Vagina (tissue), 2 donors: ENCODE measurements around the gene SCO2. TPM values are rescaled to one million over a fixed set of nuclear protein-coding genes. Genes with fewer than 3 reads are reported as not detected.

Source experiments
- DNase-seq, 2 donors: peaks; one replicate each; pipeline ENCODE4 v3.0.0-alpha.2; 2017; ENCODE audit errors: extremely low spot score in 2 of 2
- H3K27ac ChIP-seq: fragments of 200-600 bp; sonication (generic); one replicate; pipeline ENCODE4 v1.5.1; 2019
- H3K27me3 ChIP-seq: fragments of 200-600 bp; sonication (generic); one replicate; pipeline ENCODE4 v1.5.1; 2019
- H3K36me3 ChIP-seq, 2 donors: fragments of 200-600 bp; sonication (generic); one replicate each; pipeline ENCODE4 v1.5.1; 2017 to 2019
- H3K4me1 ChIP-seq: fragments of 200-600 bp; sonication (generic); one replicate; pipeline ENCODE4 v1.5.1; 2019
- H3K4me3 ChIP-seq, 2 donors: fragments of 200-600 bp; sonication (generic); 1 replicate in 1 of 2; 2 replicates in 1 of 2; pipeline ENCODE4 v1.5.1; 2016 to 2019
- H3K9me3 ChIP-seq: fragments of 200-600 bp; sonication (generic); one replicate; pipeline ENCODE4 v1.5.1; 2019
- CTCF ChIP-seq, 3 experiments: fragments of 450-650 bp in 2 of 3; fragments of 200-600 bp in 1 of 3; sonication (generic) in 1 of 3; IDR thresholded peaks; one replicate each; pipeline ENCODE4 v1.5.1; 2017 to 2019; ENCODE audit warnings: antibody characterized with exemption in 3 of 3, mild to moderate bottlenecking in 2 of 3, moderate library complexity in 2 of 3
- POLR2A ChIP-seq, 2 donors: fragments of 450-650 bp; IDR thresholded peaks; one replicate each; pipeline ENCODE4 v1.6.1; 2017; ENCODE audit warnings: antibody characterized with exemption in 2 of 2, mild to moderate bottlenecking in 2 of 2, moderate library complexity in 2 of 2
- POLR2AphosphoS5 ChIP-seq, 2 donors: sonication (generic); formaldehyde crosslinking; IDR thresholded peaks; one replicate each; pipeline ENCODE4 v1.9.0; 2017; ENCODE audit warnings: antibody characterized with exemption in 2 of 2, mild to moderate bottlenecking in 2 of 2, low read depth in 1 of 2; ENCODE audit not compliant: insufficient read depth in 1 of 2
- intact Hi-C: fragments of 100-400 bp; cut with DNase I; formaldehyde crosslinking; loops from one replicate; pipeline ENCODE4 v1.15.1; 2023
- total RNA-seq: library from RNA; depleted of rRNA; stranded (reverse); fragments of >200 nt; gene quantifications from one replicate; pipeline ENCODE4 v1.2.3, GENCODE V29; 2016

Gene SCO2
- total RNA-seq, 1 donor from 2014 or later: 25.0 TPM

- Histone ChIP-seq H3K27ac (peak overlapping the region; percentile 92), H3K36me3 (peaks cover 0 to 27% of the 10 kb centered on the region in 2 donors), H3K4me3 (peak overlapping the region; percentile 61 to 84), H3K9me3 (no peaks in the 10 kb centered on the region), H3K27me3 (no peaks in the 10 kb centered on the region), H3K4me1 (peaks cover 55% of the 10 kb centered on the region)
- DNase-seq: no peak
- intact Hi-C loops: loop anchor here (5.0 to 10.0 kb wide), 2 partner anchors 56 to 261 kb away; partner anchors contain the start of genes CHKB and MAPK12
- TF ChIP-seq POLR2A (IDR thresholded peaks at IDR 0.05) (peak in 1 of 2 donors; percentile 28), CTCF (IDR thresholded peaks at IDR 0.05) (peak in 2 of 3 experiments; percentile 40 to 74), POLR2AphosphoS5 (IDR thresholded peaks at IDR 0.05; ENCODE audit: insufficient read depth in 1 of 2, low read depth in 1 of 2) (no peak)
These were observed 873 bp upstream of the SCO2 start for GRCh38 chr22:50526108-50526833.

GRCh38 chr22:50525858-50526107 is 385 bp upstream of the SCO2 start:
- Histone ChIP-seq H3K4me3 (peak overlapping the region; percentile 61 to 84), H3K36me3 (peaks cover 0 to 32% of the 10 kb centered on the region in 2 donors), H3K4me1 (peaks cover 50% of the 10 kb centered on the region), H3K27me3 (no peaks in the 10 kb centered on the region), H3K27ac (peak overlapping the region; percentile 92), H3K9me3 (no peaks in the 10 kb centered on the region)
- TF ChIP-seq POLR2A (IDR thresholded peaks at IDR 0.05): no peak
- TF ChIP-seq POLR2AphosphoS5 (IDR thresholded peaks at IDR 0.05; ENCODE audit: insufficient read depth in 1 of 2, low read depth in 1 of 2): no peak
- no peak for TF ChIP-seq CTCF (IDR thresholded peaks at IDR 0.05)
- intact Hi-C loops: loop anchor here (5.0 to 10.0 kb wide), 2 partner anchors 57 to 261 kb away; partner anchors contain the start of genes CHKB and MAPK12
- DNase-seq: no peak

- TF ChIP-seq POLR2A (IDR thresholded peaks at IDR 0.05): no peak
- no peak for TF ChIP-seq POLR2AphosphoS5 (IDR thresholded peaks at IDR 0.05; ENCODE audit: insufficient read depth in 1 of 2, low read depth in 1 of 2)
- TF ChIP-seq CTCF (IDR thresholded peaks at IDR 0.05): no peak
- no peaks in the 10 kb centered on the region for H3K9me3 ChIP-seq
- H3K36me3 ChIP-seq: peaks cover 0 to 41% of the 10 kb centered on the region in 2 donors
- H3K27ac ChIP-seq: peak overlapping the region; percentile 92
- H3K4me3 ChIP-seq: peak overlapping the region; percentile 61 to 84
- H3K27me3 ChIP-seq: no peaks in the 10 kb centered on the region
- H3K4me1 ChIP-seq: peaks cover 43% of the 10 kb centered on the region
- DNase-seq: no peak
- intact Hi-C loops: loop anchor here (5.0 to 10.0 kb wide), 2 partner anchors 58 to 260 kb away; partner anchors contain the start of genes CHKB and MAPK12
These were observed 708 bp downstream of the SCO2 start for GRCh38 chr22:50524676-50525103.

GRCh38 chr22:50523806-50524675 is 1.4 kb downstream of the SCO2 start:
- no peak overlapping the region for H3K27ac ChIP-seq
- no peak for DNase-seq
- peaks cover 37% of the 10 kb centered on the region for H3K4me1 ChIP-seq
- intact Hi-C loops: loop anchor here (10.0 kb wide), 1 partner anchor 259 kb away; the partner anchor contains the start of gene MAPK12
- no peaks in the 10 kb centered on the region for H3K9me3 ChIP-seq
- H3K27me3 ChIP-seq: no peaks in the 10 kb centered on the region
- H3K36me3 ChIP-seq: peaks cover 0 to 47% of the 10 kb centered on the region in 2 donors
- H3K4me3 ChIP-seq: peak overlapping the region; percentile 61 to 84
- TF ChIP-seq POLR2A (IDR thresholded peaks at IDR 0.05) (no peak), POLR2AphosphoS5 (IDR thresholded peaks at IDR 0.05; ENCODE audit: insufficient read depth in 1 of 2, low read depth in 1 of 2) (no peak), CTCF (IDR thresholded peaks at IDR 0.05) (no peak)
